Activated CD4-positive, alpha-beta T cell treated with anti-CD3 and anti-CD28 coated beads for 36 hours (primary cell): Measurements from ENCODE around the gene WBP1. TPM values are rescaled to one million over a fixed set of nuclear protein-coding genes. Genes with fewer than 3 reads are reported as not detected.

Source experiments
- ATAC-seq: fragments of 200-7000 bp; cut with Tn5 transposase; one replicate; pipeline ENCODE4 v1.10.0; 2021; ENCODE audit warnings: mild to moderate bottlenecking, moderate library complexity
- CTCF ChIA-PET: fragments of 350-600 bp; sonication (Branson Sonifier 250); formaldehyde crosslinking; loops from one replicate; lab custom pipeline; 2021; ENCODE audit warnings: antibody characterized with exemption; lab: Charles Lee
- POLR2A ChIA-PET: fragments of 350-600 bp; sonication (Branson Sonifier 250); formaldehyde crosslinking; loops from one replicate; lab custom pipeline; 2021; ENCODE audit warnings: antibody characterized with exemption, inconsistent platforms; lab: Charles Lee
- DNase-seq: peaks from one replicate; pipeline ENCODE4 v3.0.0-alpha.2; 2020
- H3K27ac Mint-ChIP-seq: one replicate; pipeline ENCODE4 v1.8.0; 2021; ENCODE audit warnings: mixed read lengths
- H3K27me3 Mint-ChIP-seq: one replicate; pipeline ENCODE4 v1.8.0; 2021; ENCODE audit warnings: mixed read lengths
- H3K36me3 Mint-ChIP-seq: one replicate; pipeline ENCODE4 v1.8.0; 2021; ENCODE audit warnings: low read depth, mixed read lengths
- H3K4me1 Mint-ChIP-seq: one replicate; pipeline ENCODE4 v1.8.0; 2021; ENCODE audit warnings: mixed read lengths
- H3K4me3 Mint-ChIP-seq: one replicate; pipeline ENCODE4 v1.8.0; 2021; ENCODE audit warnings: mild to moderate bottlenecking, moderate library complexity, mixed read lengths
- H3K9me3 Mint-ChIP-seq: one replicate; pipeline ENCODE4 v1.8.0; 2021; ENCODE audit warnings: low read depth, mixed read lengths
- intact Hi-C, 2 experiments: fragments of 100-400 bp; cut with DNase I in 1 of 2; cut with micrococcal nuclease in 1 of 2; formaldehyde crosslinking; loops; one replicate each; pipeline versions ENCODE4 v1.14.2 to v1.15.1; 2022 to 2024; cut with DNase I, micrococcal nuclease
- total RNA-seq, 2 experiments: library from RNA; stranded (reverse); gene quantifications; one replicate each; pipeline ENCODE4 v1.2.3, GENCODE V29; 2021

WBP1 gene
- total RNA-seq, 2 experiments from 2014 or later = 24.9 to 30.2 TPM

GRCh38 chr2:74497777-74498499 is 39.7 kb downstream of the WBP1 start:
- Mint-ChIP-seq H3K9me3 (no peaks in the 10 kb centered on the region), H3K4me3 (peak overlapping the region; percentile 77), H3K27me3 (peaks cover 45% of the 10 kb centered on the region), H3K27ac (peak overlapping the region; percentile 15), H3K36me3 (peaks cover 7% of the 10 kb centered on the region), H3K4me1 (peaks cover 24% of the 10 kb centered on the region)
- POLR2A ChIA-PET = interaction anchor here (0.6 kb wide), 1 partner anchor 69 kb away, joined by 3 read pairs; no protein-coding TSS in a partner anchor
- CTCF ChIA-PET = interaction anchor here (1.3 kb wide), 1 partner anchor 15 kb away, joined by 5 read pairs; the partner anchor contains the start of genes CCDC142 and TTC31
- DNase-seq (peak; percentile 52), ATAC-seq (peak; percentile 31)
- intact Hi-C loops = loop anchor here (2.0 to 5.0 kb wide), 2 partner anchors 34 to 57 kb away; partner anchors contain the start of gene DOK1 (in 1 of the 2)

- DNase-seq (peak; percentile 49), ATAC-seq (peak; percentile 63)
- intact Hi-C loops = loop anchor here (1.0 to 5.0 kb wide), 3 partner anchors 16 to 56 kb away; partner anchors contain the start of genes DOK1 (in 1 of the 2) and TLX2 (in 1 of the 2)
- Mint-ChIP-seq H3K27me3 (peaks cover 50% of the 10 kb centered on the region), H3K4me1 (peaks cover 31% of the 10 kb centered on the region), H3K36me3 (peaks cover 7% of the 10 kb centered on the region), H3K9me3 (no peaks in the 10 kb centered on the region), H3K4me3 (peak overlapping the region; percentile 77), H3K27ac (peak overlapping the region; percentile 15)
- CTCF ChIA-PET = interaction anchor here (1.3 to 3.6 kb wide), 2 partner anchors 16 kb away, joined by 5 to 17 read pairs; partner anchors contain the start of genes CCDC142 and TTC31
- POLR2A ChIA-PET = no interaction called here
Observed at GRCh38 chr2:74498500-74499266, 40.4 kb downstream of the WBP1 start.

- DNase-seq (peak; percentile 71), ATAC-seq (peak; percentile 37)
- intact Hi-C loops = loop anchor here (1.0 to 5.0 kb wide), 3 partner anchors 15 to 55 kb away; partner anchors contain the start of genes DOK1 (in 1 of the 2) and TLX2 (in 1 of the 2)
- peak within 1 kb of the TSS; percentile 77 for H3K4me3 Mint-ChIP-seq
- peaks cover 37% of the 10 kb centered on the region for H3K4me1 Mint-ChIP-seq
- peaks cover 56% of the 10 kb centered on the region for H3K27me3 Mint-ChIP-seq
- H3K36me3 Mint-ChIP-seq = peaks cover 10% of the 10 kb centered on the region
- ChIA-PET POLR2A (no interaction called here), CTCF (interaction anchor here (3.6 kb wide), 1 partner anchor 17 kb away, joined by 17 read pairs; the partner anchor contains the start of genes CCDC142 and TTC31)
- no peaks in the 10 kb centered on the region for H3K9me3 Mint-ChIP-seq
- peak within 1 kb of the TSS; percentile 15 for H3K27ac Mint-ChIP-seq
Observed at GRCh38 chr2:74499267-74499939, 41.2 kb downstream of the WBP1 start, which contains the start of gene LBX2. Gene LBX2, minus strand, starts transcription at chr2:74499603. Its CDS starts 66 bp downstream, at chr2:74499537.

GRCh38 chr2:74499940-74500577 is 41.8 kb downstream of the WBP1 start:
- peaks cover 39% of the 10 kb centered on the region for H3K4me1 Mint-ChIP-seq
- no peak overlapping the region for H3K27ac Mint-ChIP-seq
- ATAC-seq = no peak
- peaks cover 17% of the 10 kb centered on the region for H3K36me3 Mint-ChIP-seq
- no peaks in the 10 kb centered on the region for H3K9me3 Mint-ChIP-seq
- H3K27me3 Mint-ChIP-seq = peaks cover 58% of the 10 kb centered on the region
- ChIA-PET CTCF (interaction anchor here (0.6 to 3.6 kb wide), 5 partner anchors 10 to 24 kb away, joined by 3 to 17 read pairs (median 5); partner anchors contain the start of genes CCDC142 and TTC31), POLR2A (no interaction called here)
- no peak for DNase-seq
- intact Hi-C loops = loop anchor here (1.0 to 5.0 kb wide), 3 partner anchors 14 to 55 kb away; partner anchors contain the start of genes DOK1 (in 1 of the 2) and TLX2 (in 1 of the 2)
- no peak overlapping the region for H3K4me3 Mint-ChIP-seq

- CTCF ChIA-PET = interaction anchor here (0.5 to 3.6 kb wide), 6 partner anchors 10 to 236 kb away, joined by 3 to 17 read pairs (median 4); partner anchors contain the start of genes CCDC142 and TTC31
- H3K4me3 Mint-ChIP-seq = no peak overlapping the region
- H3K4me1 Mint-ChIP-seq = peaks cover 40% of the 10 kb centered on the region
- intact Hi-C loops = no loop called here
- no peaks in the 10 kb centered on the region for H3K9me3 Mint-ChIP-seq
- POLR2A ChIA-PET = interaction anchor here (1.3 kb wide), 1 partner anchor 29 kb away, joined by 4 read pairs; the partner anchor contains the start of gene HTRA2
- peaks cover 60% of the 10 kb centered on the region for H3K27me3 Mint-ChIP-seq
- DNase-seq = no peak
- peaks cover 22% of the 10 kb centered on the region for H3K36me3 Mint-ChIP-seq
- H3K27ac Mint-ChIP-seq = no peak overlapping the region
- no peak for ATAC-seq
Observed at GRCh38 chr2:74500578-74500946, 42.3 kb downstream of the WBP1 start.

- H3K4me3 Mint-ChIP-seq = peak overlapping the region; percentile 63
- ChIA-PET CTCF (interaction anchor here (1.0 to 3.6 kb wide), 3 partner anchors 9 to 19 kb away, joined by 3 to 17 read pairs (median 5); partner anchors contain the start of genes CCDC142 and TTC31), POLR2A (interaction anchor here (1.3 kb wide), 1 partner anchor 28 kb away, joined by 4 read pairs; the partner anchor contains the start of gene HTRA2)
- intact Hi-C loops = no loop called here
- peaks cover 45% of the 10 kb centered on the region for H3K4me1 Mint-ChIP-seq
- DNase-seq (no peak), ATAC-seq (no peak)
- H3K27me3 Mint-ChIP-seq = peaks cover 60% of the 10 kb centered on the region
- no peaks in the 10 kb centered on the region for H3K9me3 Mint-ChIP-seq
- no peak overlapping the region for H3K27ac Mint-ChIP-seq
- peaks cover 28% of the 10 kb centered on the region for H3K36me3 Mint-ChIP-seq
Observed at GRCh38 chr2:74501335-74502071, 43.3 kb downstream of the WBP1 start.

GRCh38 chr2:74502147-74502719 is 44.0 kb downstream of the WBP1 start:
- H3K4me1 Mint-ChIP-seq = peaks cover 50% of the 10 kb centered on the region
- no peak for ATAC-seq
- no peak for DNase-seq
- peak overlapping the region; percentile 63 for H3K4me3 Mint-ChIP-seq
- no peaks in the 10 kb centered on the region for H3K9me3 Mint-ChIP-seq
- peaks cover 34% of the 10 kb centered on the region for H3K36me3 Mint-ChIP-seq
- no peak overlapping the region for H3K27ac Mint-ChIP-seq
- ChIA-PET CTCF (interaction anchor here (1.0 to 3.6 kb wide), 2 partner anchors 8 to 20 kb away, joined by 3 to 17 read pairs; partner anchors contain the start of genes CCDC142 and TTC31), POLR2A (no interaction called here)
- peaks cover 60% of the 10 kb centered on the region for H3K27me3 Mint-ChIP-seq
- intact Hi-C loops = no loop called here

- H3K27ac Mint-ChIP-seq = no peak overlapping the region
- peaks cover 45% of the 10 kb centered on the region for H3K4me1 Mint-ChIP-seq
- H3K4me3 Mint-ChIP-seq = peak overlapping the region; percentile 63
- DNase-seq = peak; percentile 71
- POLR2A ChIA-PET = no interaction called here
- H3K27me3 Mint-ChIP-seq = peaks cover 55% of the 10 kb centered on the region
- peaks cover 34% of the 10 kb centered on the region for H3K36me3 Mint-ChIP-seq
- intact Hi-C loops = loop anchor here in 1 of 2 experiments (1.0 kb wide), 1 partner anchor 20 kb away; the partner anchor contains the start of gene TTC31
- no peaks in the 10 kb centered on the region for H3K9me3 Mint-ChIP-seq
- CTCF ChIA-PET = interaction anchor here (0.6 to 1.8 kb wide), 8 partner anchors 12 to 97 kb away, joined by 3 to 8 read pairs (median 3); partner anchors contain the start of genes CCDC142, TTC31 and WBP1
- no peak for ATAC-seq
Observed at GRCh38 chr2:74502720-74503505, 44.7 kb downstream of the WBP1 start.
